Measurements from ENCODE around the gene STAMBPL1. TPM values are rescaled to one million over a fixed set of nuclear protein-coding genes. Genes with fewer than 3 reads are reported as not detected.

The STAMBPL1 gene
- total and polyA plus RNA-seq, 5 donors, result 4.4 to 13.0 (median 10.2) TPM

DNA sequence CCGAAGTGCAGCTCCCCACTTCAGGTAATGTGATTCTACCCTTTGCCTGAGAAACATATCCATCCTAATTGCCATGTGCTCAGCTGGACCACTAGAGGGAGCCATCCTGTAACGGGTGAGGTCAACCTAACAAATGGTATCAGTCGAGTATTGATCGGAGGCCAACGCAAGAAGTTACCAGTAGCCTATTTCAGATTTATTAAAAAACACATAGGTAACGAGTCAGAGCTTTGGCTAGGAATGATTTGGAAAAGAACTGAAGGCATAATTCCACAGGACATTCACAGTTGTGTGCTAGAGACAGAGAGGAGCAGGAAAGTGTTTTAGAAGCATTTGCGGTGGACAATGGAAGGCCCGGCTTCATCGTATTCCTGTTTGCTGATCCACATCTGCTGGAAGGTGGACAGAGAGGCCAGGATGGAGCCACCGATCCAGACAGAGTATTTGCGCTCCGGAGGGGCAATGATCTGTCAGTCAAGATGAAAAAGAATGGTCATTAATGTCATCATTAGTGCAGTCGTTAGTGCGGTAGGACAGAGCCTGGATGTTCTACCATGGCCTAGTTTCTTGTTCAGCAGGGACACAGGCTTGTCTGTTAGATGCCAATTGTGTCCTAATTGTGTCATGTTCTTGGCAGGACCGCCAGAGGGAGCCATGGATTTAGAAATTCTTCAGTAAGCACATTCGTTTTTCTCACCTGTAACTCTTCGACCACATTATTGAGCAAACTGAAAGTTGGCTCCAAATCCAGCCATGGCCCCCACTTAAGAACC lies 55.0 kb downstream of the STAMBPL1 start:
- Histone ChIP-seq H3K27me3 (ENCODE audit: control insufficient read depth, insufficient read depth) (no peaks in the 10 kb centered on the region), H3K4me1 (ENCODE audit: control insufficient read depth, insufficient read depth, low read length) (peaks cover 3% of the 10 kb centered on the region), H3K27ac (ENCODE audit: low read length) (peak overlapping the region; percentile 55), H3K4me3 (ENCODE audit: low read length) (no peak overlapping the region), H3K9me3 (ENCODE audit: control insufficient read depth, low read length) (no peaks in the 10 kb centered on the region)
- peak; percentile 44 to 69 for ATAC-seq
- 34% methylated on average over 17 of the region's 17 CpGs for WGBS
- peak; percentile 72 to 87 (median 75) for DNase-seq
- intact Hi-C loops (cut with DNase I), result loop anchor here (2.0 to 10.0 kb wide), 6 partner anchors 52 to 282 kb away; partner anchors contain the start of gene FAS (in 2 of the 4)

DNA sequence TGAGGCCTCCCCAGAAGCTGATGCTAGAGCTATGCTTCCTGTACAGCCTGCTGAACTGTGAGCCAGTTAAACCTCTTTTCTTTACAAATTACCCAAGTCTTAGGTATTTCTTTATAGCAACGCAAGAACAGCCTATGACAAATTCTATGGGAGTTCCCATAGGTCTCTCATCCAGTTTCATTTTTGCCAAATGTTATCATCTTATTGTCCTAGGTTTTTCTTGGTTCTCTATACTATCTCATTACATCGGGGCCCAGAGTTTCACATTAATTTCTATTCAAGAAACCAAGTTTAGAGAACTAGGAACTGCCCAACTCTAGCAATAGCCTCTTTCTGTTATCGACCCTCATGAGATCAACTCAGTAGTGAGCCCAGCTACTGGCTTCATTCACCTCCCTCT lies 56.6 kb downstream of the STAMBPL1 start:
- Histone ChIP-seq H3K4me3 (ENCODE audit: low read length) (no peak overlapping the region), H3K27ac (ENCODE audit: low read length) (no peak overlapping the region), H3K9me3 (ENCODE audit: control insufficient read depth, low read length) (no peaks in the 10 kb centered on the region), H3K4me1 (ENCODE audit: control insufficient read depth, insufficient read depth, low read length) (peaks cover 3% of the 10 kb centered on the region), H3K27me3 (ENCODE audit: control insufficient read depth, insufficient read depth) (no peaks in the 10 kb centered on the region)
- ATAC-seq, result no peak
- no peak for DNase-seq
- WGBS, result 71% methylated on average over 3 of the region's 3 CpGs
- intact Hi-C loops (cut with DNase I), result loop anchor here (5.0 to 10.0 kb wide), 4 partner anchors 51 to 281 kb away; no protein-coding TSS in a partner anchor

DNA sequence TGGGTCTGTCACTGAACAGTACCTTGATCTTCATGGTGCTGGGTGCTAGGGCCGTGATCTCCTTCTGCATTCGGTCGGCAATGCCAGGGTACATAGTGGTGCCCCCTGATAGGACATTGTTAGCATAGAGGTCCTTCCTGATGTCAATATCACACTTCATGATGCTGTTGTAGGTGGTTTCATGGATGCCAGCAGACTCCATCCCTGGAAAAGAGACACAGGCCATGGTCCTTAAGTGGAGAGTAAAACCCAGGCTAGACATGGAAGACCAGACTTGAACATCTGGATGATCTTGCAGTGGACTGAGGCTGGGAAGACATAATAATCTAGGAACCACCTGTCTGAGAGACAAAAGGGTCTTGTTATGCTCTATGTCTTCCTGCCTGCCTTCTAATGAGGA lies 58.0 kb downstream of the STAMBPL1 start:
- no peak overlapping the region for H3K27ac ChIP-seq (ENCODE audit: low read length)
- 78% methylated on average over 3 of the region's 3 CpGs for WGBS
- DNase-seq (no peak), ATAC-seq (no peak)
- no peaks in the 10 kb centered on the region for H3K9me3 ChIP-seq (ENCODE audit: control insufficient read depth, low read length)
- no peak overlapping the region for H3K4me3 ChIP-seq (ENCODE audit: low read length)
- H3K27me3 ChIP-seq (ENCODE audit: control insufficient read depth, insufficient read depth), result no peaks in the 10 kb centered on the region
- intact Hi-C loops (cut with DNase I), result loop anchor here (5.0 to 10.0 kb wide), 4 partner anchors 49 to 279 kb away; no protein-coding TSS in a partner anchor
- no peaks in the 10 kb centered on the region for H3K4me1 ChIP-seq (ENCODE audit: control insufficient read depth, insufficient read depth, low read length)

DNA sequence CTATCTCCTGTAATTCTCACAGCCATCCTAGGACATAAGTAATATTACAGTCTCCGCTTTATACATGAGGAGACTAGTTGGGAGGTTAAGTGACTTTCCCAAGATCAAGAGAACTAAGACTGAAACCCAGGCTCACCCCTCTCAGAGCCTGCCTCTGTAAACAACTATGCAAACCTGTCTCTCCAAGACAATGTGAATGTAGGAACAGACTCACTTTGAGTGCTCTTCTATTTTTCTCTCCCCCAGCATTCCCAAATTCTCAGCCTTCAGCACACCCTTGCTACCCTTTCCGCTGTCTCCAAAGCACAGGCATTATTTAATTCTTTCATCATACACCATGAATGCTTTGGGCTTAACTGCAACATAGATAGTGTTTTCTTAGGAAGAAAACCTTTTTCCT lies 58.9 kb downstream of the STAMBPL1 start:
- H3K4me3 ChIP-seq (ENCODE audit: low read length), result no peak overlapping the region
- ATAC-seq, result no peak
- H3K27me3 ChIP-seq (ENCODE audit: control insufficient read depth, insufficient read depth), result no peaks in the 10 kb centered on the region
- no peaks in the 10 kb centered on the region for H3K4me1 ChIP-seq (ENCODE audit: control insufficient read depth, insufficient read depth, low read length)
- DNase-seq, result no peak
- no peaks in the 10 kb centered on the region for H3K9me3 ChIP-seq (ENCODE audit: control insufficient read depth, low read length)
- H3K27ac ChIP-seq (ENCODE audit: low read length), result no peak overlapping the region
- 92% methylated on average over 2 of the region's 2 CpGs for WGBS
- intact Hi-C loops (cut with DNase I), result loop anchor here (5.0 to 10.0 kb wide), 4 partner anchors 48 to 278 kb away; no protein-coding TSS in a partner anchor

DNA sequence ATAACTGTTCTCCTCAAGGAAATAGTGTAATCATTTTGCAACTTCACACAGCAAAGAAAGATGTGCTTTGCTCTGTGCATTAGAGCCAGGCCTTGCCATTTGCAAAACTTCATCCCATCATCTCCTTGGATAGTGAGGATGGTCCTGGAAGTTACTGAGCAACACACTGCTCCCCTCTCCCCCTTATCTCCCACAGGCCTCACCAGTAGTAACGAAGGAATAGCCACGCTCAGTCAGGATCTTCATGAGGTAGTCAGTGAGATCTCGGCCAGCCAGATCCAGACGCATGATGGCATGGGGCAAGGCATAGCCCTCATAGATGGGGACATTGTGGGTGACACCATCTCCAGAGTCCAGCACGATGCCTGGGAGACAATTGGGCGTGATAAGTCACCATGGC lies 61.0 kb downstream of the STAMBPL1 start:
- Histone ChIP-seq H3K27me3 (ENCODE audit: control insufficient read depth, insufficient read depth) (no peaks in the 10 kb centered on the region), H3K27ac (ENCODE audit: low read length) (no peak overlapping the region), H3K9me3 (ENCODE audit: control insufficient read depth, low read length) (no peaks in the 10 kb centered on the region), H3K4me3 (ENCODE audit: low read length) (no peak overlapping the region), H3K4me1 (ENCODE audit: control insufficient read depth, insufficient read depth, low read length) (no peaks in the 10 kb centered on the region)
- ATAC-seq (no peak), DNase-seq (no peak)
- 86% methylated on average over 6 of the region's 6 CpGs for WGBS
- intact Hi-C loops (cut with DNase I), result no loop called here

DNA sequence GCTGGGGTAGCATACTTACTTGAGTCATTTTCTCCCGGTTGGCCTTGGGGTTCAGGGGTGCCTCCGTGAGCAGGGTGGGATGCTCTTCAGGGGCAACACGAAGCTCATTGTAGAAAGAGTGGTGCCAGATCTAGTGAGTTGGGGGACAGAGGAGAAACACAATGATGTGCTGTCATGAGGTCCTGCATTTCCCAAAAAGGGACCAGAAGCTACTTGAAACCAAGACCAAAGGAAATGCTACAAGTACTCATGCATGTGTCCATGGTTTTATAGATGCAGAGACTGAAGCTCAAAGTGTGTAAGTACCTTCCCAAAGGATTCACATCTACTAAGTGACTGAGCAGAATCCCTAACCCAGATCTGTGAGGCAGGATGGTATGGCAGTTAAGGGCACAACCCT lies 63.7 kb downstream of the STAMBPL1 start:
- no peak for DNase-seq
- no peaks in the 10 kb centered on the region for H3K9me3 ChIP-seq (ENCODE audit: control insufficient read depth, low read length)
- no peaks in the 10 kb centered on the region for H3K27me3 ChIP-seq (ENCODE audit: control insufficient read depth, insufficient read depth)
- no peaks in the 10 kb centered on the region for H3K4me1 ChIP-seq (ENCODE audit: control insufficient read depth, insufficient read depth, low read length)
- WGBS, result 87% methylated on average over 3 of the region's 3 CpGs
- H3K4me3 ChIP-seq (ENCODE audit: low read length), result no peak overlapping the region
- H3K27ac ChIP-seq (ENCODE audit: low read length), result no peak overlapping the region
- no peak for ATAC-seq
- intact Hi-C loops (cut with DNase I), result no loop called here

DNA sequence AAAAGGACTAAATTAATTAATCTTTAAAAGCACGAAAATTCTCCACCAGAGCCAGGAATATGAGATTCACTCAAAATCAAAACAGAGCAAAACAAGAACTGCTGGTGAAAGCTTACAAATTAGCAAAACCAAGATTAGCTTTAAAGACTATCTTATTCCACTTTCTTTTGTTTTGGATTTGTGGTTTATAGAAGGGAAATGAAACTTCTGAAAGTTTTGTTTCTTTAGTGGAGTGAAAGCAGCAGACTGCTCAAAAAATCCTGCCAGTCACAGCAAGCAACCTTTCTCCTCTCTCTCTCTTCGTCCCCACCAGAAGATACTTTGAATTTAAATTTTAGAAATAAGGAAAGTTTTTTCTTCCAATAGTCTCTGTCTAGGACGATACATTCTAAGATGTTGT lies 64.8 kb downstream of the STAMBPL1 start:
- H3K27ac ChIP-seq (ENCODE audit: low read length), result no peak overlapping the region
- no peaks in the 10 kb centered on the region for H3K4me1 ChIP-seq (ENCODE audit: control insufficient read depth, insufficient read depth, low read length)
- DNase-seq (no peak), ATAC-seq (no peak)
- no peaks in the 10 kb centered on the region for H3K9me3 ChIP-seq (ENCODE audit: control insufficient read depth, low read length)
- no peak overlapping the region for H3K4me3 ChIP-seq (ENCODE audit: low read length)
- no peaks in the 10 kb centered on the region for H3K27me3 ChIP-seq (ENCODE audit: control insufficient read depth, insufficient read depth)
- intact Hi-C loops (cut with DNase I), result no loop called here
- 71% methylated on average over 3 of the region's 3 CpGs for WGBS

DNA sequence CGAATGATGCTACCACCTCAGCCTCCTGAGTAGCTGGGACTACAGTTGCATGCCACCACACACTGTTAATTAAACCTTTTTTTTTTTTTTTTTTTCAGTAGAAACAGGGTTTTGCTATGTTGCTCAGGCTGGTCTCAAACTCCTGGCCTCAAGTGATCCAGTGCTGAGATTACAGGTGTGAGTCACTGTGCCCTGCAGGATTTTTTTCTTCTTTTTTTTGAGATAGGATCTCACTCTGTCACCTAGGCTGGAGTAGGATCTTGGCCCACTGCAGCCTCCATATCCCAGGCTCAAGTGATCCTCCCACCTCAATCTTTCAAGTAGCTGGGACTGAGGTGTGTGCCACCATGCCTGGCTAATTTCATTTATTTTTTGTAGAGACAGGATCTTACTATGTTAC lies 66.2 kb downstream of the STAMBPL1 start:
- no peak overlapping the region for H3K27ac ChIP-seq (ENCODE audit: low read length)
- H3K9me3 ChIP-seq (ENCODE audit: control insufficient read depth, low read length), result no peaks in the 10 kb centered on the region
- ATAC-seq (no peak), DNase-seq (no peak)
- H3K4me3 ChIP-seq (ENCODE audit: low read length), result no peak overlapping the region
- H3K27me3 ChIP-seq (ENCODE audit: control insufficient read depth, insufficient read depth), result no peaks in the 10 kb centered on the region
- no peaks in the 10 kb centered on the region for H3K4me1 ChIP-seq (ENCODE audit: control insufficient read depth, insufficient read depth, low read length)
- intact Hi-C loops (cut with DNase I), result no loop called here
- 89% methylated on average over 1 of the region's 1 CpG for WGBS

DNA sequence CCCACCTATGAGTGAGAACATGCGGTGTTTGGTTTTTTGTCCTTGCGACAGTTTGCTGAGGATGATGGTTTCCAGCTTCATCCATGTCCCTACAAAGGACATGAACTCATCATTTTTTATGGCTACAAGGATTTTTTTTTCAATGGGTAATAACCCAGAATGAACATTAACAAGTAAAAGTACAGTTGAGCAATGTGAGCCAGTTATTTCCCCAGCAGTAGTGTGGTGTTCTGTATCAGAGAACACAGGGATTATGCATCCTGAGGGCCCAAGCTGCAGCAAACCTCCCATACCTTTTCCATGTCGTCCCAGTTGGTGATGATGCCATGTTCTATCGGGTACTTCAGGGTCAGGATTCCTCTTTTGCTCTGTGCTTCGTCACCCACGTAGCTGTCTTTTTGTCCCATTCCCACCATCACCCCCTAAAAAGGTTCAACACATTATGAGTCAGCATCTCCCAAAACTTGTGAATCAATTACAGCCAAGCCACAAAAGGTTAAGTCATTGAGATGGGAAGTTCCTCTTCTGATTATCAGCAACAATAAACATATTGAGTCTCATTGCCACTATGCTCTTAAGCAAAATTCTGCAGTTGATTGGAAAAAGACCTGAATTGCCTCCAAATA lies 67.0 kb downstream of the STAMBPL1 start:
- Histone ChIP-seq H3K27ac (ENCODE audit: low read length) (no peak overlapping the region), H3K4me3 (ENCODE audit: low read length) (no peak overlapping the region), H3K27me3 (ENCODE audit: control insufficient read depth, insufficient read depth) (no peaks in the 10 kb centered on the region), H3K9me3 (ENCODE audit: control insufficient read depth, low read length) (no peaks in the 10 kb centered on the region), H3K4me1 (ENCODE audit: control insufficient read depth, insufficient read depth, low read length) (no peaks in the 10 kb centered on the region)
- DNase-seq (no peak), ATAC-seq (no peak)
- intact Hi-C loops (cut with DNase I), result no loop called here
- 79% methylated on average over 6 of the region's 6 CpGs for whole genome bisulfite sequencing

DNA sequence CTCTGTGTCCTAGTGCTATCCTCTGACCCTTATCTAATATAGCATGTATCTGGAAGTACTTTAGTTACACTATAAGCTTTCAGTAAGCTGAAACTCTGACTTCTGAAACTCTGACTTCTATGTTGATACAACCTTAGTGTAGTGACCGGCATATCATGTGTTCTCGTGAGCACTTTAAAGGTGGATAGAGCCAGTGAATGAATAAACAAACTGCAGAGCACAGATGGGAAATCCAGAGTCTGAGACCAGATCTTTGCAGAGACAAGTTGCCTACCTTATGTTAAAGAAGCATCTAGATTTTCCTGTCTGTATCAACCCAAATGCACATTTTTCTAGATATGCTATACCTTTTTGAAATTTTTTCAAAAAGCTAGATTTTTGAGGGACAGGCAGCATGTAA lies 69.0 kb downstream of the STAMBPL1 start:
- intact Hi-C loops (cut with DNase I), result no loop called here
- DNase-seq (no peak), ATAC-seq (no peak)
- Histone ChIP-seq H3K9me3 (ENCODE audit: control insufficient read depth, low read length) (no peaks in the 10 kb centered on the region), H3K4me3 (ENCODE audit: low read length) (peak overlapping the region; percentile 22), H3K4me1 (ENCODE audit: control insufficient read depth, insufficient read depth, low read length) (no peaks in the 10 kb centered on the region), H3K27ac (ENCODE audit: low read length) (no peak overlapping the region), H3K27me3 (ENCODE audit: control insufficient read depth, insufficient read depth) (no peaks in the 10 kb centered on the region)
- 62% methylated on average over 2 of the region's 2 CpGs for WGBS

Data from right cardiac atrium (tissue), 5 donors.